AML-193 (cell line): Measurements from ENCODE around the gene PARP1.

Experiments
- DNase-seq, 2 experiments: peaks; one replicate each; lab custom pipeline; 2025; lab: John Stamatoyannopoulos, UW

Gene PARP1

DNA sequence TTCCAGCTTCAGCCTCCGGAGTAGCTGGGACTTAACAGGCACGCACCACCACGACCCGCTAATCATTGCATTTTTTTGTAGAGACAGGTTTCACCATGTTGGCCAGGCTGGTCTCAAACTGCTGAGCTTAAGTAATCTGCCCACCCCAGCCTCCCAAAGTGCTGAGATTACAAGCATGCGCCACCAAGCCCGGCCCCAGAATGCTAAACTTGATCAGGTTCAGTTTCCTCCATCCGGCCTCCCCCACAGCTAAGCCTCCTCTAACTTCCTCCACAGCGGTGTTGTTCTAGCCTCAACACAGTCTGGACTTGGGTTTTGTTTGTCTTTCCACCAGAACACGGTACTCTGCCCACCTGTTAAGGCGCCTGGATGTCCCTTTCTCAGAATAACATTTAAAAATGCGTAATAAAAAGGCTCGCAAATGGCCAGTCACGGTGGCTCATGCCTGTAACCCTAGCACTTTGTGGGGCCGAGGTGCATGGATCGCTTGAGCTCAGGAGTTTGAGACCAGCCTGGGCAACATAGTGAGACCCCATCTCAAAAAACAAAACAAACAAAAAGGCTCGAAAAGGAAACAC lies 2.4 kb downstream of the PARP1 start:
- DNase-seq: peak; percentile 24 to 33

DNA sequence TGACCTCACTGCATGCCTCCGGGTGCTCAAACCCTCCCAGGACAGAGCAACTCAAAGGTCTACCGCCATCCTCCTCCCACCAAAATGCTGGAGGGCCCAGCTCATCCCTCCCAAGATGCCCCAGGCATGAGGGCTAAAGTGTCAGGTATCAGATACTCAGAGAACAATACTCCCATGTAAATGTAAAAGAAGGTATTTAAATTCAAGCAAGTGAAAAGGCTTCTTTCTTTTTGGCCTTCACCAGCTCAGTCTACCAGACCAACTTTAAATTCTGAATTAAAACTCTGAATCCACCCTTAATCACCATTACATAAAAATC lies 3.0 kb downstream of the PARP1 start:
- DNase-seq: no peak

DNA sequence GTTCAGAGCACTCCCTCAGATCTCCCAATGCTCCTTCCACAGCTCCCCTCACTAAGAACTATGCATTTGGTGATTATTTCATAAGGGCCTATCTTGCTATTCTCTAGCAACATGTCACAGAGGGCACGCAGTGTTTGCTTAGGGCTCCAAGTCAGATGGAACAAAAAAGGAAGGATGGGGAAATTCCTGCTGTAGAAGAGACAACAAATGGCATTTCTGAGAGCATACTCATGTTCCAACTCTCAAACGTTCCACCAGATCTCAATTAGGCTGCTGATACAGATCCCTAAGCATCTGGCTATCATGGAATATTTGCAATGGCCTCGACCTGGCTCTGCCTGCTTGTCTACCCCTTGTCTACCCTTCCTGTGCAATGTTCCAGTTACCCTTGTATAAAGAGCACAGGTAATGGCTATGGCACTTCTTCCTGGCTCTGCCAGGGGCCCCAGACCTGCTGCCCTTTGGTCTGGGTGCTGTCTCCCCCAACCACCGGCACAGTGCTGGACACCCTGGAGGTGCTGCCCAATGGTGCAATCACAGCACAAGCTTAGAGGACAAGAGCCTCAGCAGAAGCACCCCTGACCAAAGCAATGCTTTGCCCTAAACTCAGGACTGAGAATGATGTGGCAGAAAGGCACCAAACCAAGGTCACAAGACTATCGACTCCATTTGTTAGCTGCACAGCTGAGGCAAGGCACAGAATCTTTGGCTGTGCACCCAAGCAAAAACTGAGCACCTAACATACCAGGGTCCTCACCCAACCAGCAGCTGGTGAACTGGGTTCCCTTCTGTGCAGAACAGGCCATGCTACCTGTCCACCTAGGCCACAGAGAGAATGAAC lies 3.6 kb downstream of the PARP1 start:
- no peak for DNase-seq

DNA sequence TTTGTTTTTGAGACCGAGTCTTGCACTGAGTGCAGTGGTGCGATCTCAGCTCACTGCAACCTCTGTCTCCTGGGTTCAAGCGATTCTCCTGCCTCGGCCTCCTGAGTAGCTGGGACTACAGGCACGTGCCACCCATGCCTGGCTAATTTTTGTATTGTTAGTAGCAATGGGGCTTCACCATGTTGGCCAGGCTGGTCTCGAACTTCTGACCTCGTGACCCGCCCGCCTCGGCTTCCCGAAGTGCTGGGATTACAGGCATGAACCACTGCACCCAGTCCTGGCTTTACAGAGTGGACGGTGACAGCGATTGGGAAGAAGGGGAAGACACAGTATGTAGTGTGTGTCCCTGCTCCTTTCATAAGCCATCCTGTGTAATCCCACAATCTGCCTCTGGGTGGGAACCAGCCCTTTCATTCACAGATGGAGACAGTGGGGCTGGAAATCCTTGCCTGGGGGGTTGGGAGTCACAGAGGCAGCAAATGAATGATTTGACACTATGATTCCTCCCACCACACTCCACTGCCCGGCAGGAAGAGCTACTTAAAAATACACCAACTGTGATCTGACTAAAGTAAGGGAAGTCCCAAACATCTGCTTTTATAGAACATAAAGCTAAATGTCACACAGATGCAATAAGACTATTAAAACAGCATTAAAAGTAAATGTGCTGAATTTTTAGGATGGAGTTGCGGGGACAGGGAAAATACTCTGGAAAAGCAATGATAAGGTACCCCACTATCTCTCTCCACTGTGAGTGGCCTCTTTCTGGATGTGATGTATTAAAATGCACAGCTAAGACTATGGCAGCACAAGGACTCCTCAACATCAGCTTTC lies 4.5 kb downstream of the PARP1 start:
- no peak for DNase-seq

DNA sequence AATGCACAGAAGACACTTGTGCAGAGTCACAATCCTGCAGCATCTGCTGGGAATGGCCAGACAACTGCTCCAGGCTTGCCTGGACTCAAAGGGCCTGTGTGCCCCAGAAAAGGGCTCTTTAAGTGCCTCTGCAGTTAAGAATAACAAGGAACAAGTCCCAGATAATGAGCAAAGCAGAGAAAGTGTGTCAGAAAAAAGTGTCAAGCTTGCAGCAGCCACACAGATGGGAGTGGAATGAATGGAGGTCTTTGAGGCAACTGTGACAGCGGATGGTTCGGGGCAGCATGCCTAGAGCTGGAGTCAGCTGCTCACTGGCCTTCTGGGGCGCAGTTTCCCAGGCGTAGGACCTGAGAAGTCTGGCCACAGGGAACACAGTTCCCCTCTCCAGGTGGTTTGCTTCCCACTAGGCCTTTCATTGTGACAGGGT lies 5.1 kb downstream of the PARP1 start:
- DNase-seq: no peak

DNA sequence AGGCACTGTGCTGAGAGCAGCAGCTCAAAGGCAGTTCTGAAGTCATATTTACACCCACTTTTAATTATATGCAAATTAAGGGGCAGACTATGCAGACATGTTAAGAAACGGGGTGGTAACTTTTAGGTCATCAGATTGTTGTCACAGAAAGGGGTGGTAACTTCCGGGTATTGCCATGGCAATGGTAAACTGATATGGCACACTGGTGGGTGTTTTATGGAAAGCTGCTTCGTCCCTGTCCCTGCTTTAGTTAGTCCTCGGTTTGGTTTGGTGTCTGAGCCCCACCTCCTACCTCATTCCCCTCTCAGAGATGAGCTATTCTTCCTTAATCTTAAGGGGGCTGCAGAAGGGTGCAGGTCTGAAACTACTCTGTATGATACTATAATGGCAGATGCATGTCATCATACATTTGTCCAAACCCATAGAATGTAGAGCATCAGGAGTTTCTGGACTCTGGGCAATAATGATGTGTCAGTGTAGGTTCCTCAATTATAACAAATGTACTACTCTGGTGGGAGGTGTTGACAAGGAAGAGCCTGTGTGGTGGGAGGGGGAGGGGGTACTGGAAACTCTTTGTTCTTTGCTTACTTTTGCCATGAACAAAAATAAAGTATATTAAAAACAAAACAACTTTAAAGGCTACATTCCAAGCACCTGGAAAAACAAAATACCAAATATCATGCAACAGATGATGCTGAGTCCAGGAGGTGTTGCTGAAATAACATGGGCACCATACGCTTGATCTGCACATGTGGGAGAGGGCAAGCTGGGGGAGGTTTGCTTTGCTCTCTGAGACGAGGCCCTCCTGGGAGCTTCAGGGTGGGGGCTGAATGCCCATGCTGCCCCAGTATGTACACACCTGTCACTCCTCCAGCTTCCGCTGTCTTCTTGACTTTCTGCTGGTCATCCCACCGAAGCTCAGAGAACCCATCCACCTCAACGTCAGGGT lies 6.3 kb downstream of the PARP1 start:
- no peak for DNase-seq

DNA sequence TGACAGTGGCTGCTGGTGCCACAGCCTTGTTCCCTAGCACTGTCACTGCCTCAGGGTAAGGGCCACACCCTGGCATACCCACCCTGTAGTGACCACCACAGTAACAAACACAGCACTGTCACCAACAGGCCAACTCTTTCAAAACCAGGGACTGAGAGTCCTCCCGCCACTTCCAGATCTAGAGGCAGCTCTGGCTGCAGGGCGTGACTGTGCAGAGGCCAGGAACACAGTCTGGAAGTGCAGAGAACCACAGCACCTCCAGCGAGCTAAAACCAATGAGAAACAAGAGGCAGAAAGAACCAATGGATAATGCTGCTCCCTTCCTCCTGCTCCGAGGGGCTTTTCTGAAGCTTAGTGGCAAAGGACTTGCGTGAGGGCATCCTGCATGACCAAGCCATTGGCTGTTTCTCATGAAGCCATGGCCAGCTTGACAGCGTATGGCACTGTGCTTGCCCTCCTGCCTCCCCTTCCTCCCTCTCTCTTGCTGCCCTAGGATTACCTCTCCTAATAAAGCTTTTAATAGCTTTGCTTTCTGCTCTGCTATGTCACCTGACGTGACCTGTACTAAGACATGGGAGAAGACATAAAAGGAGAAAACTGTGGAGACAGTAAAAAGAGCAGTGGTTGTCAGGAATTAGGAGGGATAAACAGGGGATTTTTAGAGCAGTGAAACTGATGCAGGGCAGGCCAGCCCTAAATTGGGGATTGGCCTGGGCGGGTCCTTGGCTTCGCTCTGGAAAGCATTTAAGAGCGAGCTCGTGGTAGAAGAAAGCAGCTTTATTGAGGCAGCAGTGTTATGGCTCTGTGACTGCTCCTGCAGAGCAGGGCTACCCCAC lies 7.2 kb downstream of the PARP1 start:
- DNase-seq: no peak

DNA sequence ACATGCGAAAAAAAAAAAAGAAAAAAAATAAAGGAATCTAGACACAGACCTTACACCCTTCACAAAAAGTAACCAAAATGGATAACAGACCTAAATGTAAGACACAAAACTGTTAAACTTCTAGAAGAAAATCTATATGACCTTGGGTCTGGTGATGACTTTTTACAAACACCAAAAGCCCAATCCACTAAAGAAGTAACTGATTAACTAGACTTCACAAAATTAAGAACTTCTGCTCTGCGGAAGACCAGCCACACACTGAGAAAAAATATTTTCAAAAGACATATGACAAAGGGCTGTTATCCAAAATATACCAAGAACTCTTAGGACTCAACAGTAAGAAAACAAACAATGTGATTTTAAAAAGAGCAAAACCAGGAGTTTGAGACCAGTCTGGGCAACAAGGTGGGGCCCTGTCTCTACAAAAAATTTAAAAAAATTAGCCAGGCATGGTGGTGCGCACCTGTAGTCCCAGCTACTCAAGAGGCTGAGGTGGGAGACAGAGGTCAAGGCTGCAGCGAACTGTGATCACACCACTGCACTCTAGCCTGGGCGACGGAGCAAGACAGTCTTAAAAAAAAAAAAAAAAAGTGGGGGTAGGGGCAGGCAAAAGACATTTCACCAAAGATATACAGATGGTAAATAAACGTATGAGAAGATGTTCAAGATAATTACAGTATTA lies 9.8 kb downstream of the PARP1 start:
- DNase-seq: no peak

DNA sequence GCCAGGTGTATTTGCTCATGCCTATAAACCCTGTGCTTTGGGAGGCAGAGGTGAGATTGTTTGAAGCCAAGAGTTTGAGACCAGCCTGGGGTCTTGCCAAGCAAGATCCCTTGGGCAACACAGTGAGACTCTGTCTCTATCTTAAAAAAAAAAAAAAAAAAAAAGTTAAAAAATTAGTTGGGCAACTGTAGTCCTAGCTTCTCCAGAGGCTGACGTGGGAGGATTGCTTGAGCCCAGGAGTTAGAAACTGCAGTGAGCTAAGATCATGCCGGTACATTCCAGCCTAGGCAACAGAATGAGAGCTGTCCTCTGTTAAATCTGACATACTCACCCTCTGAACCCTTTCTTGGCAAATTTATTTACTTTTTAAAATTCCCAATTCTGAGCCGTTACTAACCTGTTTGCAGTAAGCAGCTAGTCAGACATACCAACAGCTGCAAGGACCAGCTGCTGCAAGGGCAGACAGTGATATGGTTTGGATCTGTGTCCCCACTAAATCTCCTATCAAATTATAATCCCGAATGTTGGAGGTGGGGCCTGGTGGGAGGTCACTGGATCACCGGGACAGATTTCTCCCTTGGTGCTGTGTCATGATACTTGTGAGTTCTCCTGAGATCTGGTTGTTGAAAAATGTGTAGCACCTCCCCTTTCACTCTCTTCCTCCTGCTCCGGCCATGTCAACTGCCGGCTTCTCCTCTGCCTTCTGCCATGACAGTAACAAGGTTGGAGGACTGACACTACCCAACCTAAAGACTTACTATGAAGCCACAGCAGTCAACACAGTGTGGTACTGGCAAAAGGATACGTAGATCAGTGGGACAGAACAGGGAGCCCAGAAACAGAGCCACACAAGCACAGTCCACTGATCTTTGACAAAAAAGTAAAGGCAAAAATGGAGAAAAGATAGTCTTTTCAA lies 10.6 kb downstream of the PARP1 start:
- no peak for DNase-seq

DNA sequence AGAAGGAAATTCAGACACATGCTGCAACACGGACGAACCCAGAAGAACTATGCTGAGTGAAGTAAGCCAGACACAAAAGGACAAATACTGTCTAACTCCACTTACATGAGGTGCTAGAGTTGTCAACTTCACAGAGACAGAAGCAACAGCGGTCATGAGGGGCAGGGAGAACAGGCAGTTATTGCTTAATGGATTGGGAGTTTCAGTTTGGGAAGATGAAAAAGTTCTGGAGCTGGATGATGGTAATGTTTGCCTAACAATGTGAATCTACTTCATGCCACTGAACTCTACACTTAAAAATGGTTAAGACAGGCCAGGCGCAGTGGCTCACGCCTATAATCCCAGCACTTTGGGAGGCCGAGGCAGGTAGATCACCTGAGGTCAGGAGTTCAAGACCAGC lies 12.1 kb downstream of the PARP1 start:
- no peak for DNase-seq

DNA sequence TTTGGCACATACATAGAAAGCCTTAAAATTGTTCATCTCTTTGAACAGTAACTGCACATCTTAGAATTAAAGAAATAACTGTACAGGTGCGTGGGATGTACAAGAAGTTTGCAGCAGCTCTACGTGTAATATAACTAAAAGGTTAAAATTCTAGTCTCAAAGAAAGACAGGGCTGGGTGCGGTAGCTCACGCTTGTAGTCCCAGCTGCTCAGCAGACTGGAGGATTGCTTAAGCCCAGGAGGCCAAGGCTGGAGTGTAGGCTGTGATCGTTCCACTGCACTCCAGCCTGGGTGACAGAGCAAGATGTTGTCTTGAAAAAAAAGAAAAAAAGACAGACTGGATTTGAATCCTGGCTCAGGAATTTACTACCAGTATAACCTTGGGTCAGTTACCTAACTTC lies 13.4 kb downstream of the PARP1 start:
- DNase-seq: no peak

DNA sequence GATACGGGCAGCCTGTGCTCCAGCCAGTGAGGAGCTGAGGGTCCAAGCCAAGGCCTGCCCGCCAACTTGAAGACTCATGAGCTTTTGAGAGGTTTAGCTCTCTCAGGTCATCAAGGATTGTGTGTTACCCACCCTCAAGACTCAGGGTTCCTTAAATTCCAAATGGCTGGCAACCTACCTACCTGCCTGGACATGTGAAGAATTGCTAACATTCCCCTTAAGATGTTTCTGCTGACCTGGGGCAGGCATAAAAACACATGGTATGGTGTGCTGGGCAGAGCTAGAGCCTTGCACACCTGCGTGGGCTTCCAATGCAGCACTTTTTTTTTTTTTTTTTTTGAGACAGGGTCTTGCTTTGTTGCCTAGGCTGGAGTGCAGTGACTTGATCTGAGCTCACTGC lies 17.2 kb downstream of the PARP1 start:
- DNase-seq: no peak

DNA sequence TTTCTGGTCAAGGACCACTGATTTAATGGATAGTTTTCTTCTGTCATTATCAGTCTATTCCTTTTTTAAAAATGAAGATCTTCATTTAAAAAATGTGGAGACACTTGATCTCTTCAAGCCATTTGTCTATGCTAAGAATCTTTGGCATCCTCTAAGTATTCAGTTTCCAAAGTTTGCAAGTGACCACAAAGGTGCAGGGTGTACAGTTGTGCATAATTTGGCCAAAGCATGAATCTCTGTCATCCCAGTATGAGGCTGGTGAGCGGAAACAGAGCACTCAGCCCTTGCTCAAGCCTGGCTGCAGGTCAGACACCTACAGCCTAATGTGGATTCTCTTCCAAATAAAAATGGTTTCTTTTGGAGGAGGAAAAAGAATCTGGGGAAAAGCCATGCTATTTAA lies 19.8 kb downstream of the PARP1 start:
- DNase-seq: no peak

DNA sequence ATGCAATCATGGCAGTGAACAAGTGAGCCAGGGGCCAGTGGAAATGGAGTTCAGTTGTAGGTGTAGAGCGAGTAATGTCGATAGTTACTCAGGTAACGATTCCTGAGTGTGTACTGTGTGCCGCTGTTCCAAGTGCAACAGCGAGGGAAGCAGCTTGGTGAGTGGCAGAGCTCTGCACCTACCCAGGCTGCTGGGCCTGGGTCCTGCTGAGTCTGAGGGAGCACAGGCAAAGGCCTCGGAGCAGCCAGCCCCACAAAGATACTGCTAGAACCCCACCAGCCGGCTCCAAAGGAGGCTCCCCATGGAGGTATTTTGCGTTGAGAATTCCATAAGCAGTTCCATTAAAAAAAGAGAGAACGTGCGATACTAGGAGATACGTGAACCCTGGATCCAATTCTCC lies 23.2 kb downstream of the PARP1 start:
- DNase-seq: no peak

DNA sequence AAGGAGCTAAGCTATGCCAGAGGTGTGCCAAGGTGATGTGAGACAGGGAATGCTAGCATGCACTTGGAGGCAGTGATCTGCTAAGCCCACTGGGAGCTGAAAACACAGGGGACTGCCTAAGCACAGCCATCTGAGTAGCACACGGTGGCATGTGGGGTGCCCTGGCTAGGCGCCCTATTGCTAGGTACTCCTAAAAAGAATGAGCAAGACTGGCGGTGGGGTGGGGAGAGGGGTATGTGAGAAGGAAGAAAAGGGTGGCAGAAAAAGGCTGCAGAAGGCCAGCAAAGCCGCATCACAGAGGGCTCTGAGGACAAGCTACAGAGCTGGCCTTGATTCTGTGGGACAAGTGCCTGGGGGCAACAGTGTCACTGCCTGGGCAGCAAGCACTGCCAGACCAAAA lies 23.9 kb downstream of the PARP1 start:
- no peak for DNase-seq

DNA sequence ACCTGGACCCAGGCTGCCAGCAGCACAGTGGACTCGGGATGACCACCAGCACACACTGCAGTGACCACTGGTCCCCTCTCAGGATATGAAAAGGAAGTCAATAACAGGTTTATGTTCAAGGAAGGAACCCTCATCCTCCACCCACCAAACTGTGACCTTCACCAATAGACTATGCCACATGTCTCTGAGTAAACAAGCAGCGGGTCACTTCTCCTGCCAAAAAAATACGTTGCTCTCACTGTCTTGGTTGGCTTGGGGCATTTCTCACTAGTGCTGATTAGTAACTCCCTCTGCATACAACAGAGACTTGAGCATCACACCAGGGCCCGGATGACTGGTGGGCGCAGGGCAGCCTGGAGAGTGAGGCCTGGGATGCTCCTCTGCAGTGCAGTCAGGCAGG lies 25.9 kb downstream of the PARP1 start:
- no peak for DNase-seq

DNA sequence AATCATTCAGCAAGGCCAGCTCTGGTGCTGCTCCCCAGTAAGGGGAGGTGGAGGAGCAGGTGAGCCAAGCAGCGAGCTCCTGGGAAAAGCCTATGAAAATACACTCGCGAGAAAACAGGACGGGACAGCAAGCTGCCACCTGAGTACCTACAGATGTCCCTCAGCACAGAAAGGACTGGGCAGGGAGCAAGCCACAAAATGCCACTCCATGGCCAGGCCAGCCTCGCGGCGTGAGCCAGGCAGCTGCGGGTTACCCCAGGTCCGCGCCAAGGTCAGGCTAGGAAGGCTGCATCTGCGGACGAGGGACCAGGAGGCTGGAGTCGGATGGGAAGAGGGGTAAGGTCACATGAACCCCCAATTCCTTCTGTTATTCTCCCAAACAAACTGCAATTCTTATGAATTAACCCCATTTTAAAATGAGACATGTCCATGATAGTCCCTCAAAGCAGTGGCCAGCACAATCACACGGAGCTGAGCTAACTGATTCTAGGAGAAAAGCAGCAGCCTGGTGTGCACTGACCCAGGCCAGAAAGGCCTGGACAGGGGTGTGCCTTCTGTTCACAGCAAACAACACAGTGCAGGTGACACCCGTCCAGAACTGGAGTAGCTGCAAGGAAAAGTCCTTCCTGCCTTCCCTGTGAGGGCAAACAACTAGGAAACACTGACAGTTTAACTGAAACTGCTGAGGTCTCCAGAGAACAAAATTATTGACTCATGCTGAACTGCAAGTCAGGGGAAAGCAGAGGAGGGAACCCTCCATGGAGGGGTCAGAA lies 26.5 kb downstream of the PARP1 start:
- DNase-seq: no peak

DNA sequence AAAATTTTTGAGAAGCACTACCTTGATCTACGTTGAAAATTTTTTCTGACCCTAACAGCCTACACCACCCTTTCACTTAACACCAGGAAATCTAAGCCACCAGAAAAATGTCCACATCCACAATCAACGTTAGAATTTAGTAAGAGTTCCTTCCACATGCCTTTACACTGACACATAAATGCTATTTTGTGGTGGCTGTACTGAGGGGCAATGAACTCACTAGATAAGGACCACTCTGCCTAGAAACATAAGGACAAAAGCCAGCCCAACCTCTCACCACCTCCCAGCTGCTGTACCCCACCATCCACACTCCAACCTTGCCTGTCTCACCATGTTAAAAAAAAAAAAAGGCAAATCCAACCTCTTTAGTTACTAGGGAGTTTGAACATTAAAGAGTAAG lies 29.8 kb downstream of the PARP1 start:
- DNase-seq: no peak

DNA sequence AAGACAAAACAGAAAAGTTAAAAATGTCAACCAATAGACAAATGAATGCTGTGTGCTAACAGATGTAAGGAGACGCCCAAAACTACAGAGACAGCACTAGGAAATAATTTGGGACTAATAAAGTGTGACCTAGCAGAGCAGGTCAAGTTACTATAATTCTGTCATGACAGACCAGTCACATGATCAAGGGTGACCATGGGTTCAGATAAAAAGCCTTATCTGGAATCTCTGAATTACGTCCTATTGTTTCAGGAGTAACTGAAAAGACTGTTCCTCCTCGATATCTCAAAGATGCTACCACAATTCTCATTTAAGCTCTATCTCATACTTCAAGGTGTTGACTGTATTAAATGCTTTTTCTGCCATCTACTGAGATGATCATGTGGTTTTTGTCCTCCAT lies 31.6 kb downstream of the PARP1 start:
- DNase-seq: no peak
